ENCODE results near the gene TPGS1. TPM values are rescaled to one million over a fixed set of nuclear protein-coding genes. Genes with fewer than 3 reads are reported as not detected.

The TPGS1 gene
- total and polyA plus RNA-seq, 2 donors (not counting 3 experiments of a cell fraction or from before 2014, with no cell fraction given) = 20.9 to 24.7 TPM

DNA sequence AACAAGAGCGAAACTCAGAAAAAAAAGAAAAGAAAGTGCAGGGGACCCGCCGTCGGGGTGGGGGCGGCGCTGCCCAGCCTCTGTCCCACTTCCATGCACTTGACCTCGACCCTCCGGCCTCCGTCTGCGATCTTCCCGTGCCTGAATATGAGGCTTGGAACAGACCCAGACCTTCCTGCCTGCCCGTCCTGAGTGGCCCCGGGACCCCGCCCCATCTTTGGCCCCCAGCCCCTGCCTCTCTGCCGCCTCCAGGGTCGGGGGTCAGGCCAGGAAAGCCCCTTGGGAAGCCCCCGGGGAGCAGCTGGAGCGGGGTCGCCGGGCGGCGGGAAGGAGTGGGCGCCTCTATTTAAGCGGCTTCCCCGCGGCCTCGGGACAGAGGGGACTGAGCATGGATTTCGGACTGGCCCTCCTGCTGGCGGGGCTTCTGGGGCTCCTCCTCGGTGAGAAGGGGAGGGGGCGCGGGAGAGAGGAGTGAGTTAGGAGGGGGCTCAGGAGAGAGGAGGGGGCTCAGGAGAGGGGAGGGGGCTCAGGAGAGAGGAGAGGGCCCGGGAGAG, 11.1 kb upstream of the TPGS1 start, which contains the start of gene MADCAM1:
Gene MADCAM1 (plus strand): TSS at position 375 of the 554 bp plus-strand sequence. CDS start 14 bp downstream, at position 389.
- no peak for FAIRE-seq

More for the DNA sequence above, 11.1 kb upstream of the TPGS1 start, which contains the start of gene MADCAM1:
- no peaks in the 10 kb centered on the region for H4K20me1 ChIP-seq (replicated peaks; ENCODE audit: control insufficient read depth, extremely low read depth, insufficient read depth, low read length)
- no peaks in the 10 kb centered on the region for H3K4me1 ChIP-seq (ENCODE audit: control insufficient read depth, extremely low read depth, insufficient read depth, low read length)
- no peaks in the 10 kb centered on the region for H3K79me2 ChIP-seq (ENCODE audit: control insufficient read depth, insufficient read depth, low read length)
- no peak within 1 kb of the TSS for H3K4me3 ChIP-seq (replicated peaks in 1 of 3; ENCODE audit: insufficient read depth in 1 of 3, low read depth in 1 of 3, low read length in 3 of 3)
- H3K27ac ChIP-seq (ENCODE audit: insufficient read depth, low read depth, low read length) = no peak within 1 kb of the TSS
- no peak for DNase-seq (ENCODE audit: low read depth, low spot score)
- H3K36me3 ChIP-seq (ENCODE audit: control insufficient read depth in 2 of 2, extremely low read depth in 1 of 2, insufficient read depth in 2 of 2, low read length in 2 of 2) = no peaks in the 10 kb centered on the region
- POLR2A ChIA-PET = no interaction called here
- CTCF ChIA-PET = interaction anchor here (1.1 to 2.7 kb wide), 7 partner anchors 9 to 123 kb away, joined by 3 to 28 read pairs (median 4); no protein-coding TSS in a partner anchor
- H3K4me2 ChIP-seq (ENCODE audit: insufficient read depth, low read length) = no peak within 1 kb of the TSS
- no peak within 1 kb of the TSS for H2AFZ ChIP-seq (ENCODE audit: low read depth, low read length)
- no peaks in the 10 kb centered on the region for H3K9me1 ChIP-seq (replicated peaks; ENCODE audit: control insufficient read depth, extremely low read depth, insufficient read depth, low read length)
- intact Hi-C loops (cut with micrococcal nuclease) = no loop called here
- no TSS peak for BruUV-seq (replicated peaks)
- dilution Hi-C loops (cut with MboI; ENCODE audit: extremely low pct_ligation_motif_present, low sequenced_read_pairs) = no loop called here
- peaks cover 9 to 12% of the 10 kb centered on the region in 2 experiments for H3K27me3 ChIP-seq (ENCODE audit: control insufficient read depth in 2 of 2, insufficient read depth in 2 of 2, low read length in 2 of 2)
- no peak within 1 kb of the TSS for H3K9ac ChIP-seq (replicated peaks; ENCODE audit: extremely low read depth, insufficient read depth, low read length)
- H3K9me3 ChIP-seq (replicated peaks; ENCODE audit: control insufficient read depth, insufficient read depth, low read length) = no peaks in the 10 kb centered on the region
- TF ChIP-seq POLR2A (IDR thresholded peaks at IDR 0.05; ENCODE audit: low read depth, low read length) (no peak), JUN (IDR thresholded peaks at IDR 0.05; ENCODE audit: borderline replicate concordance, insufficient read depth, insufficient read length, low read depth) (no peak), MYC (IDR thresholded peaks at IDR 0.05; ENCODE audit: low read depth, low read length) (no peak), FOS (IDR thresholded peaks at IDR 0.05; ENCODE audit: borderline replicate concordance, insufficient read depth, low read length) (no peak), POLR2AphosphoS5 (IDR thresholded peaks at IDR 0.05; ENCODE audit: insufficient read depth, low read depth, low read length) (no peak), GATA2 (IDR thresholded peaks at IDR 0.05; ENCODE audit: insufficient read depth, insufficient read length, low read depth, low read length) (no peak), EZH2 (IDR thresholded peaks at IDR 0.05; ENCODE audit: borderline replicate concordance, low read depth, low read length, severe bottlenecking) (no peak)
- TF ChIP-seq, protein P1, sequence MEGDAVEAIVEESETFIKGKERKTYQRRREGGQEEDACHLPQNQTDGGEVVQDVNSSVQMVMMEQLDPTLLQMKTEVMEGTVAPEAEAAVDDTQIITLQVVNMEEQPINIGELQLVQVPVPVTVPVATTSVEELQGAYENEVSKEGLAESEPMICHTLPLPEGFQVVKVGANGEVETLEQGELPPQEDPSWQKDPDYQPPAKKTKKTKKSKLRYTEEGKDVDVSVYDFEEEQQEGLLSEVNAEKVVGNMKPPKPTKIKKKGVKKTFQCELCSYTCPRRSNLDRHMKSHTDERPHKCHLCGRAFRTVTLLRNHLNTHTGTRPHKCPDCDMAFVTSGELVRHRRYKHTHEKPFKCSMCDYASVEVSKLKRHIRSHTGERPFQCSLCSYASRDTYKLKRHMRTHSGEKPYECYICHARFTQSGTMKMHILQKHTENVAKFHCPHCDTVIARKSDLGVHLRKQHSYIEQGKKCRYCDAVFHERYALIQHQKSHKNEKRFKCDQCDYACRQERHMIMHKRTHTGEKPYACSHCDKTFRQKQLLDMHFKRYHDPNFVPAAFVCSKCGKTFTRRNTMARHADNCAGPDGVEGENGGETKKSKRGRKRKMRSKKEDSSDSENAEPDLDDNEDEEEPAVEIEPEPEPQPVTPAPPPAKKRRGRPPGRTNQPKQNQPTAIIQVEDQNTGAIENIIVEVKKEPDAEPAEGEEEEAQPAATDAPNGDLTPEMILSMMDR (IDR thresholded peaks at IDR 0.05; ENCODE audit: extremely low read depth in 1 of 2, insufficient read depth in 1 of 2, low read depth in 1 of 2, low read length in 2 of 2) = no peak
- TF ChIP-seq, protein P2, sequence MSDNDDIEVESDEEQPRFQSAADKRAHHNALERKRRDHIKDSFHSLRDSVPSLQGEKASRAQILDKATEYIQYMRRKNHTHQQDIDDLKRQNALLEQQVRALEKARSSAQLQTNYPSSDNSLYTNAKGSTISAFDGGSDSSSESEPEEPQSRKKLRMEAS (IDR thresholded peaks at IDR 0.05; ENCODE audit: insufficient read depth, insufficient read length) = no peak

All from endothelial cell of umbilical vein (primary cell).